HG03139 (cell line): Measurements from ENCODE around the gene RUNX3.

Experiments used
- ATAC-seq: cut with Tn5 transposase; IDR thresholded peaks from one replicate; pipeline ENCODE4 v1.9.1; 2021; ENCODE audit not compliant: unreplicated experiment

RUNX3 gene

GRCh38 chr1:24931146-24931467 is 1.0 kb upstream of the RUNX3 start:
- no peak for ATAC-seq

GRCh38 chr1:24929398-24930259 is 447 bp downstream of the RUNX3 start:
- peak; percentile 19 for ATAC-seq

DNA sequence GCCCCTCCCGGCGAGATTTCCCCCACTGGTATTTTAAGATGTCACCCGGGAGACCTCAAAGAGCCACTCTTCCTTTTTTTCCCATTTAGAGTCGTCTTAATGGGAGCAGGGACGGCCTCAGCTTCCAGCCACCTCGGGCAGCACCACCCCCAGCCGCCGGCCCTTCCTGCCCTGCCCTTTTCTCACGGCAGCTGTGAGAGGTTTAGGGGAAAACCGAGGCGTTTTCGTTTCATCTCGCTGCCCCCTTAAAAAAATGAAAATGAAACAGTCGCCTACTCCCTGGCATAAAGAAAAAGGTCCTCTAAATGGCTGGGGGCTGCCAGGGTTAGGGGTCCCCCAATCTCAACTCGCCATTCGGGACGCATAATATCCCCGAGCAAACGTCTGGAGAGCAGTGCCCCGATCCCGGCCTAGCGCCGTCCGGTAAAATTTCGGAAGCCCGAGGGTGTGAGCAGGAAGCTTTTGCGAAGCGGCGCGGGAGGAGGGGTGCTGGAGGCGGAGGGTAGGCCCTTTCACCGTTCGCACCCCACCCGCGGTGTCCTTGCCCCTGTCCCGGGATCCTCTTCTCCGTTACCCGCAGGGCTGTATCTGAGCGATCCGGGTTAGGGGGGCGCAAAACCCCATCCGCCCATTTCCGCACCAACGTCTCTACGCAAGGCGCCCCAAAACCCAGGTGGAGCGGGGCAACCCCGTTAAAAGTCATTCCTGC is 1.2 kb downstream of the RUNX3 start:
- no peak for ATAC-seq

DNA sequence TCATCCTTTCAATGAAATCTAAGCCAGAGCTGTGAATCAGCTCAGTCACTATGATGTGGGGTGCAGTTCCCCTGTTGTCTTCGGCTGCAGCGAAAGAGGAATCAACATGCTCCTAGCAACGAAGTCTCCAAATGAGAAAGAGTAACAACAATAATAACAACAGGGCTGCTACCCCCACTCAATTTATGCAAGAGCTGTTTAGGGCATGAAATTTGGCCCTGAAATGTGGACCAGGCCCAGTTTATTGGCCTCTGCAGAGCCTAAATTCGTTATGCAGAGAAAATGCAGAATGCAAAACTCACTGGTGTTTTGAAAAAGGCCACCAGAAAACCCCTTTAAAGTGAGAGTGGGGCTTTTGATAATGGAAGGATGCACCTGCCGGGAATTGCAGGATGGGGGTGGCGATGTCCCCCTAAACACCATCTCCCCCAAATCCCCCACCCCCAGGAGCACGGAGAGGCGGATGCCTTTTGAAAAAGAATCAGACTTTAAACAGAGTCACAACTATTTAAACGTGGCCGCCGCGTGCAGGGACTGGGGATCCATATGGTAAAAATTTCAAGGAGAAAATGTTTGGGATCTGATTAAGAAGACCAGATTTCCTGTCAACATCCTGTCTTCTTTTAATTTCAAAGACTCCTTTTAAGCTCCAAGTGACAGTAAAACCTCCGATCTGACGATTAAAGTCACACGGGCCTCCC is 1.9 kb downstream of the RUNX3 start:
- no peak for ATAC-seq

GRCh38 chr1:24927473-24927872 is 2.6 kb downstream of the RUNX3 start:
- no peak for ATAC-seq

DNA sequence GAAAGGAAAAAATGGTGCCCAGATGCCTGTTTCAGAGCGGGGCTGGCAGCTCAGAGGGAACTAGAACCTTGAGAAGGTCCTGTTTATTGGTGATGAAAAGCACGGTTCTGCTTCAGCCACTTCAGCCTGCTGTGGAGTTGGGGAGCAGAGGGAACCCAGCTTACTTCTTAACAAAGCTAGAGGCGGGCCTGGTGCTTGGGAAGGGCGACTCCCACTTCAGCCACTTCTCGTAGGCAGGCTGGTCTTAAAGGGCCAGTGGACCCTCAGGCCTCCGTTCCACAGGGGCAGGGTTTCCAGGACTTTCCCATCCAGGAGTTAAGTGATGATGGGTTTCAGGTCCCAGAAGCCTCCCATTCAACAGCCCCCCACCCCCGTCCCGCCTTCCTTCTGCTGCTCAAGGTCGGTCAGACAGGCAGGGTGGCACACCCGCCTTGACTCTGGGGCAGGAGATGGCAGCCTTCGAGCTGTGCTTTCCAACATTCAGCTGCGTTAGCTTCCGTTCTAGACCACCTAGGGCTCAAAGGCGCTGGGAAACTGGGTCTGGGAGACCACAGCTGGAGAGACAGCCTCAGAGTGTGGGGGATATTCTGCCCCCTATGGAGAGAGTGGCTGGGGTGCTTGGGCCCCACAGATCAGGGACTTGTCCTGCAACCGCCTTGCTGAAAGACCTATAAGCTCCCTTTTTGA is 3.4 kb downstream of the RUNX3 start:
- no peak for ATAC-seq

DNA sequence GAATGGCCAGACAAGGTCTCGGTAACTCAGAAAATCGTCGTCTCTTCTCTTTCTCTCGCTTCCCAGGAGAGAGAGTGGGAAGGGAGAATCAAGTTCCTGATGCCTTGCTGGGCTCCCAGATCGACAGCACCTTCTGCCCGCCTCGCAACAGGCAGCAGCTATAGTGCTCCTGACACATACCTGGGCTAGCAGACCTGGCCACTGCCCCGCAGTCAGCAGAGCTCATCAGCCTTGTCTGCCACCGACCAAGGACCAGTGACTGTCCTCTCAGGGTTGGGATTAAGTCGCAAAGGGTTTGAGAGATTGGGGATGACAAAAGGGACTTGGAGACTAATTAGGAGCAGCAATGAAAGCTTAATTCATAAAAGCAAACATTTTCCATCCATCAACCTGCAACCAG is 4.1 kb downstream of the RUNX3 start:
- ATAC-seq, result no peak

- no peak for ATAC-seq
These were observed 4.8 kb downstream of the RUNX3 start for GRCh38 chr1:24925082-24925779.

GRCh38 chr1:24923485-24924113 is 6.5 kb downstream of the RUNX3 start:
- no peak for ATAC-seq

DNA sequence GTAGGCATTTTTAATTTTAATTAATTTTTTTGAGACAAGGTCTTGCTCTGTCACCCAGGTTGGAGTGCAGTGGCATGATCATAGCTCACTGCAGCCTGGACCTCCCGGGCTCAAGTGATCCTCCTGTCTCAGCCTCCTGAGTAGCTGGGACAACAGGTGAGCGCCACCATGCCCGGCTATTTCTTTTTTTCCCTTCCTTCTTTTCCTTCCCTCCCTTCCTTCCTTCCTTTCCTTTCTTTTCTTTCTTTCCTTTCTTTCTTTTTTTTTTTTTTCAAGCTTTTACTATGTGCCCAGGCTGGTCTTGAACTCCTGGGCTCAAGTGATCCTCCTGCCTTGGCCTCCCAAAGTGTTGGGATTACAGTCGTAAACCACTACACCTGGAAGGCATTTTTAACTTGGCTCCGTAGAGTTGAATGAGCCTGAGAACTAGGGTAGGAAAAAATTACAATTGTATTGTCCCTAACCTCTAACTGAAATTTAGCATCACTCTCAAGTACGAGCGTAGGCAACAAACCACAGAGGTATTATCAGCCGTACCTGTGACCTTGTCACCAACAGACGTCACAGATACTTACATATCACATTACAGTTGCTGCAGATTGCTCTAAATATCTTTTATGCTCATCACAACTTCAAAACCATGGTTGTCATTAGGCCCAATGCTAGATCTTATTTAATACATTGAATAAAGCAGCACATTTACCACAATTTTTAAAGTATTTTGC is 8.0 kb downstream of the RUNX3 start:
- no peak for ATAC-seq

GRCh38 chr1:24921412-24921811 is 8.7 kb downstream of the RUNX3 start:
- no peak for ATAC-seq

DNA sequence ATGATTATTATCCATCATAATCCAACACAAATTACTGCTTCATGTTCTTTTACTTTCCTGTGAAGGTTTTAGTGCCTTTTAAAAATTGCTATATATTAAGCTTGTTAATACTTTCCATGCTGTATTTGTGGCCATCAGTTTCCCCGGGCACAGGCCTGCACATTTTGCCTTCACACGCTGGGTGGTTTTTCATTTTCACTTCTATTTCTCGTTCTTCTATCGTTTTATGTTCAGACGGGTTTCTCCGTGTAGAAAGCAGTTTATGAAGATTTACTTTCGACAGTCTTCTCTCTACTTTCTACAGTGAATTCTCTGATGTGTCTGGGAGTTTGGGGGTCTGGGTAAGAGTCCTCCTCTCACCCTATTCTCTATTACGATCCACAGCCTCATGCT is 9.5 kb downstream of the RUNX3 start:
- ATAC-seq, result no peak

DNA sequence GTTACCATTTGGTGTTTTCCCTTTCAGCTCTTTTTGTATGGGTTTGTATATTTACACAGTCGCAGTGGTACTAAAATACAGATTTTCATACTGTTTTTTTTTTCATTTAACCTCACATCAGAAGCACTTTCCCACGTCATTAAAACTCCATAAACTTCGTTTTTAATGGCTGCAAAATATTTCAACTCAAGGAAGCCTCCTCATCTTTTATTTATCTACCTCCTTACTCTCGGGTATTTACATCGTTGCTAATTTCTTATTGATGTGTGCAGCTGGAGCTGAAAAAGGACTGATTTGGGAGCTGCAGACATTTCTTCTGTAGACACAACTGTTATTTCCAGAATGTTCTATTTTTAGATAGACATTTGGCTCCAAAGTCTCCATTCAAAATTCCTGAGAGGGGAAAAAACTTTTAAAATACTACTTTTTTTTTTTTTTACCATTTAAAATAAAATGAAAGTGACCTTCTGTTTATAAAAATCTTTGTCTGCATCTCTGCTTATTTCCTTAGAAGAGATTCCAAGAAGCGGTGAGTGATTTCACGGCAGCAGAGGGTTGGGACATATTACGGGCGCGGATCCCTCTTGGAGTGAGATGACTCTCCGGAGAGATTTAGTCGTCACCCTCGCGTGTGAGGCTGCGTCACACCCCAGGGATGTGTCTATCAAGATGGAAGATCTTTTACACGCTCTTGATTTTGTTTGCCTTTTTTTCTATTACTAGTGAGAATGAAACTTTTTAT is 10.1 kb downstream of the RUNX3 start:
- ATAC-seq, result no peak

GRCh38 chr1:24918995-24919605 is 11.0 kb downstream of the RUNX3 start:
- ATAC-seq, result no peak

GRCh38 chr1:24918370-24918769 is 11.7 kb downstream of the RUNX3 start:
- ATAC-seq, result no peak

- ATAC-seq, result no peak
These were observed 12.6 kb downstream of the RUNX3 start for GRCh38 chr1:24917327-24918074.

- ATAC-seq, result no peak
These were observed 14.1 kb downstream of the RUNX3 start for GRCh38 chr1:24915816-24916602.
